WTC11 (cell line): Measurements from ENCODE around the gene CD101. TPM values are rescaled to one million over a fixed set of nuclear protein-coding genes. Genes with fewer than 3 reads are reported as not detected.

Experiments
- ATAC-seq: fragments of 200-7000 bp; cut with Tn5 transposase; 2 replicates; pipeline ENCODE4 v1.10.0; 2021; ENCODE audit warnings: mild to moderate bottlenecking, moderate library complexity
- CTCF ChIA-PET: fragments of 300-600 bp; sonication (Branson Sonifier 250); formaldehyde crosslinking; loops from one replicate; lab custom pipeline; 2021; ENCODE audit warnings: antibody characterized with exemption; lab: Charles Lee
- POLR2A ChIA-PET: fragments of 350-600 bp; sonication (Branson Sonifier 250); formaldehyde crosslinking; loops from one replicate; lab custom pipeline; 2021; ENCODE audit warnings: antibody characterized with exemption; lab: Charles Lee
- DNase-seq: peaks from one replicate; pipeline ENCODE4 v3.0.0; 2021; ENCODE audit warnings: low spot score
- H3K27ac Mint-ChIP-seq: 2 replicates; pipeline ENCODE4 v1.8.0; 2021; ENCODE audit warnings: mixed read lengths
- H3K27me3 Mint-ChIP-seq: 2 replicates; pipeline ENCODE4 v1.8.0; 2021; ENCODE audit warnings: low read depth, mild to moderate bottlenecking, moderate library complexity, mixed read lengths
- H3K36me3 Mint-ChIP-seq: 2 replicates; pipeline ENCODE4 v1.8.0; 2021; ENCODE audit warnings: mixed read lengths
- H3K4me1 Mint-ChIP-seq: 2 replicates; pipeline ENCODE4 v1.8.0; 2022; ENCODE audit warnings: mixed read lengths
- H3K4me3 Mint-ChIP-seq: 2 replicates; pipeline ENCODE4 v1.8.0; 2021; ENCODE audit warnings: mild to moderate bottlenecking, moderate library complexity, mixed read lengths
- H3K9me3 Mint-ChIP-seq: 2 replicates; pipeline ENCODE4 v1.8.0; 2021; ENCODE audit warnings: mixed read lengths
- EMX1 ChIP-seq: fragments of 250-450 bp; sonication (Bioruptor Pico); IDR thresholded peaks from 2 replicates; pipeline ENCODE4 v1.8.0; 2021; ENCODE audit warnings: mild to moderate bottlenecking
- ETV6 ChIP-seq: sonication (generic); formaldehyde crosslinking; IDR thresholded peaks from 2 replicates; pipeline ENCODE4 v1.8.1; 2022; ENCODE audit warnings: mild to moderate bottlenecking, missing genetic modification reagents
- IRF2 ChIP-seq: sonication (generic); formaldehyde crosslinking; IDR thresholded peaks from 2 replicates; pipeline ENCODE4 v1.8.0; 2022; ENCODE audit warnings: low read depth, missing genetic modification reagents, borderline replicate concordance
- NFYB ChIP-seq: sonication (generic); formaldehyde crosslinking; conservative IDR thresholded peaks from 2 replicates; pipeline ENCODE4 v1.8.0; 2022; ENCODE audit warnings: low read depth, missing genetic modification reagents
- SMAD4 ChIP-seq: sonication (generic); formaldehyde crosslinking; IDR thresholded peaks from 2 replicates; pipeline ENCODE4 v1.8.0; 2022; ENCODE audit warnings: mild to moderate bottlenecking, missing genetic modification reagents
- ZNF263 ChIP-seq: sonication (generic); formaldehyde crosslinking; IDR thresholded peaks from 2 replicates; pipeline ENCODE4 v1.8.1; 2022; ENCODE audit warnings: low read depth, mild to moderate bottlenecking, moderate library complexity, missing genetic modification reagents
- ZNF416 ChIP-seq: fragments of 250-450 bp; sonication (Bioruptor Pico); IDR thresholded peaks from 2 replicates; pipeline ENCODE4 v1.9.0; 2021; ENCODE audit warnings: mild to moderate bottlenecking, inconsistent platforms
- total RNA-seq: library from RNA; stranded (reverse); gene quantifications from 3 replicates; pipeline ENCODE4 v1.2.3, GENCODE V29; 2021
- TF ChIP-seq, protein P1 (sequence below): sonication (generic); formaldehyde crosslinking; IDR thresholded peaks from 2 replicates; pipeline ENCODE4 v1.8.0; 2022; ENCODE audit warnings: missing genetic modification reagents
- TF ChIP-seq, protein P2 (sequence below): sonication (generic); formaldehyde crosslinking; IDR thresholded peaks from 2 replicates; pipeline ENCODE4 v1.8.1; 2022; ENCODE audit warnings: low read depth, mild to moderate bottlenecking, moderate library complexity, missing genetic modification reagents, borderline replicate concordance
- TF ChIP-seq, protein P3 (sequence below): fragments of 250-450 bp; sonication (Bioruptor Pico); conservative IDR thresholded peaks from 2 replicates; pipeline ENCODE4 v1.9.0; 2021; ENCODE audit warnings: mild to moderate bottlenecking
- TF ChIP-seq, protein P4 (sequence below): fragments of 200-600 bp; IDR thresholded peaks from 2 replicates; pipeline ENCODE4 v1.8.0; 2022; ENCODE audit warnings: antibody characterized with exemption
- TF ChIP-seq, protein P5 (sequence below): sonication (generic); formaldehyde crosslinking; IDR thresholded peaks from 2 replicates; pipeline ENCODE4 v1.8.0; 2022; ENCODE audit warnings: mild to moderate bottlenecking, missing genetic modification reagents
- TF ChIP-seq, protein P6 (sequence below): sonication (generic); formaldehyde crosslinking; IDR thresholded peaks from 2 replicates; pipeline ENCODE4 v1.8.0; 2023; ENCODE audit warnings: missing genetic modification reagents

The CD101 gene
- total RNA-seq, 1 experiment from 2014 or later, result 1.4 TPM

DNA sequence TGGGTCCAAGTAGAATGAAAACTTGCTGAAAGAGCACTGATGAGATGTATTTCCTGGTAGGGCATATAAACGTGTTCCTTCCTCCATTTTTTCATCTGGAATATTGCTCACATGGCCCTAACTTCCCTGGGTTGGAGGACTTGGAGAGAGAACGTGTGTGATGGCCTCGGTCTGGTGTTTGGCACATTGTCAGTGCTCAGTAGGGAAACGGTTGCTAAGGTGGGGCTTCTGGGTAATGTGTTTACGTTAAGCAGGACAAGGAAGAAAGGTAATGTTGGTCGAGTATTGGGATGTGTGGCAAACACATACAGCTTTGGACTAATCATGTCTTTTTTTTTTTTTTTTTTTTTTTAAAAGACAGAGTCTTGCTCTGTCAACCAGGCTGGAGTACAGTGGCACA, 64.8 kb downstream of the CD101 start (continued):
- TF ChIP-seq, protein P1, sequence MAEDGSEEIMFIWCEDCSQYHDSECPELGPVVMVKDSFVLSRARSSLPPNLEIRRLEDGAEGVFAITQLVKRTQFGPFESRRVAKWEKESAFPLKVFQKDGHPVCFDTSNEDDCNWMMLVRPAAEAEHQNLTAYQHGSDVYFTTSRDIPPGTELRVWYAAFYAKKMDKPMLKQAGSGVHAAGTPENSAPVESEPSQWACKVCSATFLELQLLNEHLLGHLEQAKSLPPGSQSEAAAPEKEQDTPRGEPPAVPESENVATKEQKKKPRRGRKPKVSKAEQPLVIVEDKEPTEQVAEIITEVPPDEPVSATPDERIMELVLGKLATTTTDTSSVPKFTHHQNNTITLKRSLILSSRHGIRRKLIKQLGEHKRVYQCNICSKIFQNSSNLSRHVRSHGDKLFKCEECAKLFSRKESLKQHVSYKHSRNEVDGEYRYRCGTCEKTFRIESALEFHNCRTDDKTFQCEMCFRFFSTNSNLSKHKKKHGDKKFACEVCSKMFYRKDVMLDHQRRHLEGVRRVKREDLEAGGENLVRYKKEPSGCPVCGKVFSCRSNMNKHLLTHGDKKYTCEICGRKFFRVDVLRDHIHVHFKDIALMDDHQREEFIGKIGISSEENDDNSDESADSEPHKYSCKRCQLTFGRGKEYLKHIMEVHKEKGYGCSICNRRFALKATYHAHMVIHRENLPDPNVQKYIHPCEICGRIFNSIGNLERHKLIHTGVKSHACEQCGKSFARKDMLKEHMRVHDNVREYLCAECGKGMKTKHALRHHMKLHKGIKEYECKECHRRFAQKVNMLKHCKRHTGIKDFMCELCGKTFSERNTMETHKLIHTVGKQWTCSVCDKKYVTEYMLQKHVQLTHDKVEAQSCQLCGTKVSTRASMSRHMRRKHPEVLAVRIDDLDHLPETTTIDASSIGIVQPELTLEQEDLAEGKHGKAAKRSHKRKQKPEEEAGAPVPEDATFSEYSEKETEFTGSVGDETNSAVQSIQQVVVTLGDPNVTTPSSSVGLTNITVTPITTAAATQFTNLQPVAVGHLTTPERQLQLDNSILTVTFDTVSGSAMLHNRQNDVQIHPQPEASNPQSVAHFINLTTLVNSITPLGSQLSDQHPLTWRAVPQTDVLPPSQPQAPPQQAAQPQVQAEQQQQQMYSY, result no peak
- TF ChIP-seq, protein P2, sequence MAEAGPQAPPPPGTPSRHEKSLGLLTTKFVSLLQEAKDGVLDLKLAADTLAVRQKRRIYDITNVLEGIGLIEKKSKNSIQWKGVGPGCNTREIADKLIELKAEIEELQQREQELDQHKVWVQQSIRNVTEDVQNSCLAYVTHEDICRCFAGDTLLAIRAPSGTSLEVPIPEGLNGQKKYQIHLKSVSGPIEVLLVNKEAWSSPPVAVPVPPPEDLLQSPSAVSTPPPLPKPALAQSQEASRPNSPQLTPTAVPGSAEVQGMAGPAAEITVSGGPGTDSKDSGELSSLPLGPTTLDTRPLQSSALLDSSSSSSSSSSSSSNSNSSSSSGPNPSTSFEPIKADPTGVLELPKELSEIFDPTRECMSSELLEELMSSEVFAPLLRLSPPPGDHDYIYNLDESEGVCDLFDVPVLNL, result no peak
- TF ChIP-seq, all 79 proteins: peak for 0

DNA sequence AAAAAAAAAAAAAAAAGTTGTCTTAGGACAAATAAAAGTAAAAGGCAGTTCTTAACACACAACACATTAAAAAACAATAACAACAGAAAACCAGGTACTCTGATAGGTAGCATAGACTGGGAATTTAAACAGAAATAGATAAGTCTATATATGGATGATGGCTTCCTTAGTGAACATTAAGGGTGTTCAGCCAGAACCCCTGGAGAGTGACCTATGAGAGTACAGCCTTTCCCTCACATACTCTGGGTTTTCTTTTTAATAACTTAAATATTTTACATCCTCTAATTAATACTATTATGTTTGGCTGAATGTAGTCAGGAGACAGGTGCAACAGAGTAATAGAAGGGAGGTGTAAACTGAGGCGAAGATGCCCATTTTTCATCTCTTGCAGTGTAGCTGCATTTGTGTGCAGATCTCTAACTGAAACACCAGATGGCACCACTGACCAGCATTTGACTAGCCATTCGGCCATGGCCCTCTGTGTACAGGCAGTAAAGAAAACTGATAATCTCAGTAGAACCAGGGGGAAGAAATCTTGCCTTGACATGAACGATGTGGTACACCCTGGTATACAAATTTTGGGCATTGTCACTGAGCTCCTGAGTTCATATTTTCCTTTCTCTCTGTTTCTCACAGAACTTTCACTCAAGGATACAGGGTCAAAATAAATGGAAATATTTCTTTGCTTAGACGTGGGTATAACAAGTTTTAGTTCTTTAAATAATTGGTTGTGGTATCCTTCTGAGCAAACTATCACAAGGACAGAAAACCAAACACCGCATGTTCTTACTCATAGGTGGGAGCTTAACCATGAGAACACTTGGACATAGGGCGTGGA, 66.2 kb downstream of the CD101 start:
- POLR2A ChIA-PET, result no interaction called here
- Mint-ChIP-seq H3K4me1 (no peaks in the 10 kb centered on the region), H3K27ac (0 out of 2 replicates have a peak overlapping the region, but pooled peaks have one; percentile 50), H3K4me3 (no peak overlapping the region), H3K27me3 (no peaks in the 10 kb centered on the region), H3K36me3 (peaks cover 48% of the 10 kb centered on the region), H3K9me3 (no peaks in the 10 kb centered on the region)
- ATAC-seq, result peak; percentile 88
- TF ChIP-seq ZNF263 (CRISPR knock-in tag), result no peak
- TF ChIP-seq, protein P3, sequence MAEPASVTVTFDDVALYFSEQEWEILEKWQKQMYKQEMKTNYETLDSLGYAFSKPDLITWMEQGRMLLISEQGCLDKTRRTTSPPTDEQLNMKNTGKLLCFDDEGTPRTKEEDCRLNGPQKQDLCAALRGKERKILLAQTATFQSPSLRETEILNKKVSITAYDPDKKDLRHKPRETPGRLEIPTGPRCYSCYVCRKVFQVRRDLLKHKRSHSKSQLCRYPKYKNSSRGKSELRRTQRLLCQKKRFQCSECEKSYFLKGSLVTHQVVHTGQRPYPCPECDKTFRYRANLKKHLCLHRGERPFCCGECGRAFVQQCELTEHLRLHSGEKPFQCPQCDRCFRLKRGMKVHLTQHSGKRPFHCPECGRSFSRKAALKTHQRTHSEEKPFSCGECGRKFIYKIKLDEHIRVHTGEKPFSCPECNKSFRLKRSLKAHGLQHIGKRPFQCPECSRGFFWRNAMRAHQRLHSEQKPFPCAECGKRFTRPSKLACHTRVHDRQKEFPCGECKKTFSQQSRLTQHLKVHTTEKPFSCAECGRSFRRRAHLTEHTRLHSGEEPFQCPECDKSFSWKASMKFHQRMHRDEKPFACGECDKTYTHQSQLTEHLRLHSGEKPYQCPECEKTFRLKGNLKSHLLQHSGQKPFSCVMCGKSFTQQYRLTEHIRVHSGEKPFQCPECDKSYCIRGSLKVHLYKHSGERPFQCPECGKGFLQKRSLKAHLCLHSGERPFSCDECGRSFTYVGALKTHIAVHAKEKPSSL (CRISPR knock-in tag), result no peak
- no peak for TF ChIP-seq SMAD4 (CRISPR knock-in tag)
- TF ChIP-seq, protein P4, sequence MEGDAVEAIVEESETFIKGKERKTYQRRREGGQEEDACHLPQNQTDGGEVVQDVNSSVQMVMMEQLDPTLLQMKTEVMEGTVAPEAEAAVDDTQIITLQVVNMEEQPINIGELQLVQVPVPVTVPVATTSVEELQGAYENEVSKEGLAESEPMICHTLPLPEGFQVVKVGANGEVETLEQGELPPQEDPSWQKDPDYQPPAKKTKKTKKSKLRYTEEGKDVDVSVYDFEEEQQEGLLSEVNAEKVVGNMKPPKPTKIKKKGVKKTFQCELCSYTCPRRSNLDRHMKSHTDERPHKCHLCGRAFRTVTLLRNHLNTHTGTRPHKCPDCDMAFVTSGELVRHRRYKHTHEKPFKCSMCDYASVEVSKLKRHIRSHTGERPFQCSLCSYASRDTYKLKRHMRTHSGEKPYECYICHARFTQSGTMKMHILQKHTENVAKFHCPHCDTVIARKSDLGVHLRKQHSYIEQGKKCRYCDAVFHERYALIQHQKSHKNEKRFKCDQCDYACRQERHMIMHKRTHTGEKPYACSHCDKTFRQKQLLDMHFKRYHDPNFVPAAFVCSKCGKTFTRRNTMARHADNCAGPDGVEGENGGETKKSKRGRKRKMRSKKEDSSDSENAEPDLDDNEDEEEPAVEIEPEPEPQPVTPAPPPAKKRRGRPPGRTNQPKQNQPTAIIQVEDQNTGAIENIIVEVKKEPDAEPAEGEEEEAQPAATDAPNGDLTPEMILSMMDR, result peak; percentile 57
- TF ChIP-seq ETV6 (CRISPR knock-in tag), result no peak
- TF ChIP-seq ZNF416 (CRISPR knock-in tag), result no peak
- CTCF ChIA-PET, result interaction anchor here (0.6 to 2.1 kb wide), 12 partner anchors 11 to 472 kb away, joined by 3 to 29 read pairs (median 4); no protein-coding TSS in a partner anchor
- DNase-seq, result peak; percentile 30

DNA sequence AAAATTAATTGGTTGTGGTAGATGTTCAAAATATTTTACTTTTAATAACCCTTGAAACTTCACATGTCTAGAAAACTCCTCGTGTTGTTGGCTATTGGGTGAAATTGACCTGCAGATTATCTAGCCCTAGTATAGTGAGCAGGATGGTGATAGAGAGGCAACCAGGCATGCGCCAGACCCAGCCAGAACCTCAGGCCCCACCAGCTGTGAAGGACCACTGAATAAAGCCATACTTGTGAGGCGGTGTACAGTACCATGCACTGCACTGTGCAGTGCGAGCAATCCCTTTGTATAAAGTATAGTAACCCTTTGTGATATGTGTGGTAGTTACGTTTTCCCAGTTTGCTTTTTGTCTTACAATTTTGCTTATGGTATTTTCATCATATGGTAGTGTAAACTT, 67.0 kb downstream of the CD101 start:
- ATAC-seq (no peak), DNase-seq (no peak)
- no peaks in the 10 kb centered on the region for H3K4me1 Mint-ChIP-seq
- no peaks in the 10 kb centered on the region for H3K9me3 Mint-ChIP-seq
- H3K27me3 Mint-ChIP-seq, result no peaks in the 10 kb centered on the region
- ChIA-PET CTCF (interaction anchor here (2.1 kb wide), 1 partner anchor 217 kb away, joined by 29 read pairs; no protein-coding TSS in a partner anchor), POLR2A (no interaction called here)
- no peak overlapping the region for H3K27ac Mint-ChIP-seq
- no peak overlapping the region for H3K4me3 Mint-ChIP-seq
- peaks cover 46% of the 10 kb centered on the region for H3K36me3 Mint-ChIP-seq
- no peak for TF ChIP-seq IRF2 (CRISPR knock-in tag)
- TF ChIP-seq NFYB (CRISPR knock-in tag), result no peak
- TF ChIP-seq, protein P5, sequence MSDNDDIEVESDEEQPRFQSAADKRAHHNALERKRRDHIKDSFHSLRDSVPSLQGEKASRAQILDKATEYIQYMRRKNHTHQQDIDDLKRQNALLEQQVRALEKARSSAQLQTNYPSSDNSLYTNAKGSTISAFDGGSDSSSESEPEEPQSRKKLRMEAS (CRISPR knock-in tag), result no peak
- TF ChIP-seq EMX1 (CRISPR knock-in tag), result no peak
- TF ChIP-seq, protein P6, sequence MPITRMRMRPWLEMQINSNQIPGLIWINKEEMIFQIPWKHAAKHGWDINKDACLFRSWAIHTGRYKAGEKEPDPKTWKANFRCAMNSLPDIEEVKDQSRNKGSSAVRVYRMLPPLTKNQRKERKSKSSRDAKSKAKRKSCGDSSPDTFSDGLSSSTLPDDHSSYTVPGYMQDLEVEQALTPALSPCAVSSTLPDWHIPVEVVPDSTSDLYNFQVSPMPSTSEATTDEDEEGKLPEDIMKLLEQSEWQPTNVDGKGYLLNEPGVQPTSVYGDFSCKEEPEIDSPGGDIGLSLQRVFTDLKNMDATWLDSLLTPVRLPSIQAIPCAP, result no peak
- TF ChIP-seq, all 79 proteins: peak for 0
